ENCODE results near the gene PRC1.

DNA sequence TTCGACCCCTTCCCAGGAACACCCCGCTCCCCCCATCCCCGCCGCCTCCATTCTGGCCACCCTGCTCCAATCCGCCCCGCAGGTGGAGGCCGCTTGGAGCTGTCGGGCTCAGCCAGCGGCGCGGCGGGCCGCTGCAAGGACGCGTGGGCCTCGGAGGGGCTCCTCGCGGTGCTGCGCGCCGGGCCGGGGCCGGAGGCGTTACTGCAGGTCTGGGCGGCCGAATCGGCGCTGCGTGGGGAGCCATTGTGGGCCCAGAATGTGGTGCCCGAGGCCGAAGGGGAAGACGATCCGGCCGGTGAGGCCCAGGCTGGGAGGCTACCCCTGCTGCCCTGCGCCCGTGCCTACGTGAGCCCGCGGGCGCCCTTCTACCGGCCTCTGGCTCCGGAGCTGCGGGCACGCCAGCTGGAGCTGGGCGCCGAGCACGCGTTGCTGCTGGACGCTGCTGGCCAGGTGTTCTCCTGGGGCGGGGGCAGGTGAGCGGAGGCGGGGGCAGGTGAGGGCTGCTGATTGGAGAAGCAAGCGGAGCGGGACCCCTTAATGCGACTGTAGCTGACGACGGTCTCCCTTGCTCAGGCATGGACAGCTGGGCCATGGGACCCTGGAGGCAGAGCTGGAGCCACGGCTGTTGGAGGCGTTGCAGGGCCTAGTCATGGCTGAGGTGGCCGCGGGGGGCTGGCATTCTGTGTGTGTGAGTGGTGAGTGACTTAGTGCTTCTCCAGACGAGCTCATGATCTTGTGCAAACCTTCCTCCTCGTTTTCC, 37.1 kb downstream of the PRC1 start:
- TF ChIP-seq, protein P1, sequence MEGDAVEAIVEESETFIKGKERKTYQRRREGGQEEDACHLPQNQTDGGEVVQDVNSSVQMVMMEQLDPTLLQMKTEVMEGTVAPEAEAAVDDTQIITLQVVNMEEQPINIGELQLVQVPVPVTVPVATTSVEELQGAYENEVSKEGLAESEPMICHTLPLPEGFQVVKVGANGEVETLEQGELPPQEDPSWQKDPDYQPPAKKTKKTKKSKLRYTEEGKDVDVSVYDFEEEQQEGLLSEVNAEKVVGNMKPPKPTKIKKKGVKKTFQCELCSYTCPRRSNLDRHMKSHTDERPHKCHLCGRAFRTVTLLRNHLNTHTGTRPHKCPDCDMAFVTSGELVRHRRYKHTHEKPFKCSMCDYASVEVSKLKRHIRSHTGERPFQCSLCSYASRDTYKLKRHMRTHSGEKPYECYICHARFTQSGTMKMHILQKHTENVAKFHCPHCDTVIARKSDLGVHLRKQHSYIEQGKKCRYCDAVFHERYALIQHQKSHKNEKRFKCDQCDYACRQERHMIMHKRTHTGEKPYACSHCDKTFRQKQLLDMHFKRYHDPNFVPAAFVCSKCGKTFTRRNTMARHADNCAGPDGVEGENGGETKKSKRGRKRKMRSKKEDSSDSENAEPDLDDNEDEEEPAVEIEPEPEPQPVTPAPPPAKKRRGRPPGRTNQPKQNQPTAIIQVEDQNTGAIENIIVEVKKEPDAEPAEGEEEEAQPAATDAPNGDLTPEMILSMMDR (conservative IDR thresholded peaks at IDR 0.05), result no peak; the same call in 1 of the 2 replicates
- TF ChIP-seq ZFX (IDR thresholded peaks at IDR 0.05), result peak; percentile 88

Data from C4-2B (cell line).